Glutamatergic neuron (in vitro differentiated cells): ENCODE data around the gene FAM234B. TPM values are rescaled to one million over a fixed set of nuclear protein-coding genes. Genes with fewer than 3 reads are reported as not detected.

Source experiments
- DNase-seq: peaks from one replicate; pipeline ENCODE4 v3.0.0; 2022
- H3K27ac Mint-ChIP-seq: one replicate; pipeline ENCODE4 v1.8.0; 2020; ENCODE audit warnings: mild to moderate bottlenecking, mixed read lengths, inconsistent platforms; ENCODE audit not compliant: unreplicated experiment
- H3K27me3 Mint-ChIP-seq: one replicate; pipeline ENCODE4 v1.8.0; 2020; ENCODE audit warnings: mild to moderate bottlenecking, moderate library complexity, mixed read lengths, inconsistent platforms; ENCODE audit not compliant: unreplicated experiment
- H3K36me3 Mint-ChIP-seq: one replicate; pipeline ENCODE4 v1.8.0; 2020; ENCODE audit warnings: mild to moderate bottlenecking, mixed read lengths, inconsistent platforms; ENCODE audit not compliant: unreplicated experiment
- H3K4me1 Mint-ChIP-seq: one replicate; pipeline ENCODE4 v1.8.0; 2020; ENCODE audit warnings: mild to moderate bottlenecking, low read depth, mixed read lengths, inconsistent platforms; ENCODE audit not compliant: unreplicated experiment
- H3K4me3 Mint-ChIP-seq: one replicate; pipeline ENCODE4 v1.8.0; 2020; ENCODE audit warnings: mild to moderate bottlenecking, mixed read lengths, inconsistent platforms; ENCODE audit not compliant: unreplicated experiment
- H3K9me3 Mint-ChIP-seq: one replicate; pipeline ENCODE4 v1.8.0; 2020; ENCODE audit warnings: mild to moderate bottlenecking, moderate library complexity, mixed read lengths, inconsistent platforms; ENCODE audit not compliant: unreplicated experiment
- CTCF ChIP-seq: fragments of 200-600 bp; sonication (generic); IDR thresholded peaks from one replicate; pipeline ENCODE4 v1.5.0; 2021; ENCODE audit not compliant: partially characterized antibody, unreplicated experiment
- long read RNA-seq: library from polyadenylated mRNA; unstranded; transcript quantifications from one replicate; pipeline ENCODE4 v2.0.0, GENCODE V29; 2020; ENCODE audit not compliant: unreplicated experiment
- total RNA-seq: library from RNA; stranded (reverse); fragmentation: NEBNext Ultra II Directional; extraction: Animal tissue kit (Norgen Biotek cat#: 25700); gene quantifications from one replicate; pipeline ENCODE4 v1.2.1, GENCODE V29; 2021; ENCODE audit not compliant: unreplicated experiment

FAM234B gene, protein sequence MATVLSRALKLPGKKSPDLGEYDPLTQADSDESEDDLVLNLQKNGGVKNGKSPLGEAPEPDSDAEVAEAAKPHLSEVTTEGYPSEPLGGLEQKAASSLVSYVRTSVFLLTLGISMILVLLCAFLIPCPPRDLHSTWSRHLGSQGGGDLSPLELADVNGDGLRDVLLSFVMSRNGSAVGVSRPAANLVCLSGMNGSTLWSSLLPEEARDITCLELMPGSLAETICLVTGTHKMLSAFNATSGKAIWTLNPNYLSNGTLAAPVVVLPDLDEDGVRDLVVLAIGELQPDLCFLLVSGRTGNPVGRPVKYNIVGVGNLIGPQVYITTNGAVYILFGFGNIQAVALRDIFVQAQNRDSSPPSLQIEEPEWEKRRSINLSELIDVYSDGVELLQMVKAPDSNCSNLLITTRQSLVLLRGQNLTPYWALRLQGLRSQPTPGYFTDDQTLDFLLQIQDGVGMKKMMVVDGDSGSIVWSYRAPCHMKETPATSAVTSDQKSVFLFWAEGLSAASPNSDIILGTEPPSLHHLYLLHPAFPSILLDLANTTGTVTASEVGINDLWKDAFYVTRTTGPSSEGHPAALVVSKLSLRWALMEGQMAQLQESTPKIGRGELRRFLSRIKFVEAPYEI
- total RNA-seq = 26.8 TPM
- long read RNA-seq, partial matches to known transcripts = 0 of 6 reads
- long read RNA-seq, other reads (novel, unspliced or antisense) = 6 of 6 reads

DNA sequence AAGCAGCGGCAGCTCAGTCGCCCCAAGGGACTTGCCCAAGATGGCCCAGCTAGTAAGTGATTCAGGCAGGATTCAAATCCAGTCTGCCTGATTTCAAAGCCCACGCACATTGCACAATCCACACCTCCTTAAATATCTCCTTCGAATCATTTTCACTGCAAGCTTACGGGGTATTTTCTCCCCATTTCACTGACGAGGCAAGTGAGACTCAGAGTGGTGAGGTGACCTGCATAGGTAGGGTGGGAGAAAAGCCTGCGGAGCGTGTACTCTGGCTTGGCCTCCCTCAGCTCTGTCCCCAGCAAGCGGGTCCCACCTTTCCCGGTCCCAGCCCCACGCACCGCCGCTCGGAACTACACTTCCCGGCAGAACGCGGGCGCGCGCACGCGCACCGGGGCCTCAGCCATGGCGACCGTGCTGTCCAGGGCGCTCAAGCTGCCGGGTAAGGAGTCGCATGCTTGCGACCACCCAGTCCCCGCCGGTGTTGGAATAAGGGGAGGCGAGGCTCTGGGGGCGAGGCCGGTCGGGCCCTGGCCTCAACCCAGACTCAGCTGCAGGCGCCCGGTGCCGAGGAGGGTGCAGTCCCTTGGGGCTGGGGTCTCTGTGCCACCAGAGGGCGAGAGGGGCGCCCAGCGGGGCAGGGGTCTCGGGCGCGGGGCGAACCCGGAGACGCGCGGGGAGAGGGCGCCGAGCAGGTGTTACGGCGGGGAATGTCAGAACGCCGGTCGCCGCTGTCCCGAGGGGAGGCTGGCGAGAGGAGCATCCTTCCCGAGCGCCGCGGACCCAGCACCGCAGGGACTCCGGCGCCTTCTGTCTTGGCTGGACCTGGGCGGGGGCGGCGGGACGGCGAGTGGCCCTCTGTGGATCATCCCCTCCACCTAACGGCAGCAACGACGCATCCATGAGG, at the start of gene FAM234B:
Gene FAM234B, plus strand, starts transcription at position 380 of the 904 bp plus-strand sequence. Its CDS starts 23 bp downstream, at position 403.
- Mint-ChIP-seq H3K27ac (peak within 1 kb of the TSS; percentile 39), H3K4me1 (no peaks in the 10 kb centered on the region), H3K4me3 (peak within 1 kb of the TSS; percentile 92), H3K27me3 (no peaks in the 10 kb centered on the region), H3K9me3 (peaks cover 2% of the 10 kb centered on the region), H3K36me3 (no peaks in the 10 kb centered on the region)
- TF ChIP-seq CTCF = no peak
- peak; percentile 92 for DNase-seq

GRCh38 chr12:12995088-12995487, 49.1 kb upstream of the FAM234B start:
- Mint-ChIP-seq H3K27ac (no peak overlapping the region), H3K36me3 (no peaks in the 10 kb centered on the region), H3K9me3 (no peaks in the 10 kb centered on the region), H3K4me1 (no peaks in the 10 kb centered on the region), H3K4me3 (no peak overlapping the region), H3K27me3 (peaks cover 3% of the 10 kb centered on the region)
- TF ChIP-seq CTCF = no peak
- no peak for DNase-seq

DNA sequence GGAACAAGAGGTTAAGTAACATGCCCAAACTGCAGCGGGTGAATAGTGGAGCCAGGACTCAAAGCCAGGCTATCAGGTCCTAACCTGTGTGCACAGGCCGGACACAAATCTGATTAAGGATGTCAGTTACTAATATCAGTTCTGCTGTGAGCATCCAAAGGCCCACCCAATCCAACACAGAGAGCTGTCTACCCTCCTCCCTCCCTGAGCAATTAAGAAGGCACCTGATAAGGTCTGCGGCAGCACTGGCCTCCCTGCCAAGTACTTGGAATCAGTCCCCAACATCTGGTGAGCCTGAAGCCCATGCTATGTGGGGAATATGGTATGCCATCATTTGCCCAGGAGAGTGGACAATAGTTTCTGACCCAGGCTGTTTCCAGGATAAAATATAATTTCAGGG, 48.0 kb upstream of the FAM234B start:
- TF ChIP-seq CTCF = no peak
- Mint-ChIP-seq H3K4me3 (no peak overlapping the region), H3K9me3 (no peaks in the 10 kb centered on the region), H3K27me3 (peaks cover 5% of the 10 kb centered on the region), H3K27ac (no peak overlapping the region), H3K4me1 (peaks cover 3% of the 10 kb centered on the region), H3K36me3 (no peaks in the 10 kb centered on the region)
- DNase-seq = no peak

- H3K4me1 Mint-ChIP-seq = peaks cover 6% of the 10 kb centered on the region
- no peak for TF ChIP-seq CTCF
- H3K4me3 Mint-ChIP-seq = no peak overlapping the region
- H3K9me3 Mint-ChIP-seq = peaks cover 5% of the 10 kb centered on the region
- H3K27ac Mint-ChIP-seq = no peak overlapping the region
- no peak for DNase-seq
- peaks cover 5% of the 10 kb centered on the region for H3K36me3 Mint-ChIP-seq
- H3K27me3 Mint-ChIP-seq = peaks cover 11% of the 10 kb centered on the region
Observed at GRCh38 chr12:12997156-12997555, 47.0 kb upstream of the FAM234B start.
